Hindlimb muscle (tissue), 1 donor: ENCODE data around the gene NSFL1C. TPM values are rescaled to one million over a fixed set of nuclear protein-coding genes. Genes with fewer than 3 reads are reported as not detected.

Source experiments
- DNase-seq: peaks from one replicate; pipeline ENCODE4 v3.0.0-alpha.2; 2013
- polyA plus RNA-seq: library from polyadenylated mRNA; unstranded; fragments of 120-200 nt; gene quantifications from one replicate; pipeline ENCODE4 v1.2.1, GENCODE V29; 2013; ENCODE audit not compliant: insufficient read length

Gene NSFL1C
- polyA plus RNA-seq, 1 donor = 75.3 TPM

GRCh38 chr20:1484438-1485116 lies 17.9 kb upstream of the NSFL1C start:
- no peak for DNase-seq

- no peak for DNase-seq
Measured at GRCh38 chr20:1479831-1480595, 13.4 kb upstream of the NSFL1C start.

GRCh38 chr20:1478566-1478965 lies 11.9 kb upstream of the NSFL1C start:
- DNase-seq = no peak

GRCh38 chr20:1477896-1478490 lies 11.3 kb upstream of the NSFL1C start:
- DNase-seq = no peak

GRCh38 chr20:1474817-1475603 lies 8.4 kb upstream of the NSFL1C start:
- no peak for DNase-seq

- DNase-seq = no peak
Measured at GRCh38 chr20:1474325-1474724, 7.7 kb upstream of the NSFL1C start.

GRCh38 chr20:1473246-1474220 lies 6.9 kb upstream of the NSFL1C start:
- DNase-seq = no peak

- DNase-seq = no peak
Measured at GRCh38 chr20:1472556-1473245, 6.1 kb upstream of the NSFL1C start.

- DNase-seq = no peak
Measured at GRCh38 chr20:1471242-1471641, 4.6 kb upstream of the NSFL1C start.

GRCh38 chr20:1469925-1470571 lies 3.4 kb upstream of the NSFL1C start:
- peak; percentile 79 for DNase-seq

- DNase-seq = no peak
Measured at GRCh38 chr20:1469306-1469905, 2.8 kb upstream of the NSFL1C start.

- DNase-seq = no peak
Measured at GRCh38 chr20:1468117-1468624, 1.5 kb upstream of the NSFL1C start.

GRCh38 chr20:1467355-1468116 lies 887 bp upstream of the NSFL1C start:
- DNase-seq = peak; percentile 10

- DNase-seq = no peak
Measured at GRCh38 chr20:1467082-1467354, 369 bp upstream of the NSFL1C start.

GRCh38 chr20:1465470-1466210 lies 1.0 kb downstream of the NSFL1C start:
- no peak for DNase-seq

- DNase-seq = no peak
Measured at GRCh38 chr20:1463971-1464570, 2.6 kb downstream of the NSFL1C start.

GRCh38 chr20:1462834-1463233 lies 3.8 kb downstream of the NSFL1C start:
- DNase-seq = no peak

GRCh38 chr20:1462001-1462400 lies 4.6 kb downstream of the NSFL1C start:
- no peak for DNase-seq
